Caco-2 (cell line): ENCODE measurements around the gene MAPKAP1. TPM values are rescaled to one million over a fixed set of nuclear protein-coding genes. Genes with fewer than 3 reads are reported as not detected.

Experiments
- BruUV-seq: library from RNA; stranded (reverse); fragments of 400-500 nt; replicated peaks from 2 replicates; lab custom pipeline; 2021; lab: Mats Ljungman, UMichigan
- CTCF ChIA-PET: fragments of 300-600 bp; sonication (Branson Sonifier 250); formaldehyde crosslinking; loops from one replicate; lab custom pipeline; 2022; ENCODE audit warnings: antibody characterized with exemption; lab: Charles Lee
- POLR2A ChIA-PET: fragments of 300-600 bp; sonication (Branson Sonifier 250); formaldehyde crosslinking; loops from one replicate; lab custom pipeline; 2022; ENCODE audit warnings: antibody characterized with exemption; lab: Charles Lee
- DNase-seq, 2 experiments: peaks; one replicate each; pipeline versions ENCODE4 v3.0.0 to v3.0.0-alpha.2; 2020 to 2022
- H3K27me3 ChIP-seq: replicated peaks from 2 replicates; pipeline ENCODE4 v1.6.0; 2011; ENCODE audit warnings: low read length; ENCODE audit not compliant: control insufficient read depth, insufficient read depth
- H3K36me3 ChIP-seq: 2 replicates; pipeline ENCODE4 v1.5.1; 2011; ENCODE audit warnings: low read length; ENCODE audit not compliant: control insufficient read depth, insufficient read depth
- H3K4me1 ChIP-seq: fragments of 250-450 bp; sonication (Bioruptor Pico); 2 replicates; pipeline ENCODE4 v1.5.1; 2020; ENCODE audit warnings: mild to moderate bottlenecking
- H3K4me3 ChIP-seq: 2 replicates; pipeline ENCODE4 v1.5.1; 2011; ENCODE audit warnings: low read depth, mild to moderate bottlenecking, control low read depth, low read length
- H3K9me3 ChIP-seq: fragments of 250-450 bp; sonication (Bioruptor Pico); 2 replicates; pipeline ENCODE4 v1.5.1; 2020; ENCODE audit warnings: mild to moderate bottlenecking, moderate library complexity
- H3K27ac Mint-ChIP-seq: one replicate; pipeline ENCODE4 v1.8.0; 2022; ENCODE audit warnings: mixed read lengths; ENCODE audit not compliant: unreplicated experiment
- H3K27me3 Mint-ChIP-seq: one replicate; pipeline ENCODE4 v1.8.0; 2022; ENCODE audit warnings: mixed read lengths; ENCODE audit not compliant: insufficient read depth, unreplicated experiment
- H3K36me3 Mint-ChIP-seq: one replicate; pipeline ENCODE4 v1.8.0; 2022; ENCODE audit warnings: mild to moderate bottlenecking, mixed read lengths; ENCODE audit not compliant: insufficient read depth, unreplicated experiment
- H3K4me1 Mint-ChIP-seq: one replicate; pipeline ENCODE4 v1.8.0; 2022; ENCODE audit warnings: low read depth, mixed read lengths; ENCODE audit not compliant: unreplicated experiment
- H3K4me3 Mint-ChIP-seq: one replicate; pipeline ENCODE4 v1.8.0; 2022; ENCODE audit warnings: mild to moderate bottlenecking, moderate library complexity, mixed read lengths; ENCODE audit not compliant: unreplicated experiment
- H3K9me3 Mint-ChIP-seq: one replicate; pipeline ENCODE4 v1.8.0; 2022; ENCODE audit warnings: mixed read lengths; ENCODE audit not compliant: unreplicated experiment
- CTCF ChIP-seq, 2 experiments: fragments of 200-600 bp in 1 of 2; IDR thresholded peaks; 1 replicate in 1 of 2; 2 replicates in 1 of 2; pipeline versions ENCODE4 v1.5.1 to v1.8.0; 2011 to 2022; ENCODE audit warnings: antibody characterized with exemption in 1 of 2, control low read depth in 1 of 2, inconsistent platforms in 1 of 2, low read depth in 1 of 2, low read length in 1 of 2, mild to moderate bottlenecking in 1 of 2, moderate library complexity in 1 of 2; ENCODE audit not compliant: insufficient read depth in 1 of 2, severe bottlenecking in 1 of 2, unreplicated experiment in 1 of 2
- intact Hi-C: fragments of 100-400 bp; cut with micrococcal nuclease; formaldehyde crosslinking; loops from one replicate; pipeline ENCODE4 v1.10.0; 2022; ENCODE audit not compliant: unreplicated experiment
- total RNA-seq: library from RNA; stranded (reverse); gene quantifications from 2 replicates; pipeline ENCODE4 v1.2.3, GENCODE V29; 2022

The MAPKAP1 gene
- total RNA-seq, 1 experiment from 2014 or later = 70.0 TPM

GRCh38 chr9:125635888-125636287, 71.1 kb downstream of the MAPKAP1 start:
- H3K4me3 Mint-ChIP-seq = no peak overlapping the region
- CTCF ChIA-PET = no interaction called here
- peak in 1 of 2 experiments; percentile 40 for DNase-seq
- Histone ChIP-seq H3K36me3 (no peaks in the 10 kb centered on the region), H3K27me3 (no peaks in the 10 kb centered on the region), H3K4me3 (no peak overlapping the region), H3K9me3 (no peaks in the 10 kb centered on the region), H3K4me1 (peaks cover 27% of the 10 kb centered on the region)
- BruUV-seq = no TSS peak
- H3K27ac Mint-ChIP-seq = peak overlapping the region; percentile 18
- H3K36me3 Mint-ChIP-seq = peaks cover 5% of the 10 kb centered on the region
- H3K4me1 Mint-ChIP-seq = peaks cover 37% of the 10 kb centered on the region
- TF ChIP-seq CTCF (IDR thresholded peaks at IDR 0.05; ENCODE audit: insufficient read depth in 1 of 2, low read depth in 1 of 2, low read length in 1 of 2, severe bottlenecking in 1 of 2, unreplicated experiment in 1 of 2) = no peak
- intact Hi-C loops = no loop called here
- POLR2A ChIA-PET = no interaction called here
- no peaks in the 10 kb centered on the region for H3K9me3 Mint-ChIP-seq
- H3K27me3 Mint-ChIP-seq = no peaks in the 10 kb centered on the region

GRCh38 chr9:125634040-125634717, 72.8 kb downstream of the MAPKAP1 start:
- peaks cover 5% of the 10 kb centered on the region for H3K36me3 Mint-ChIP-seq
- Histone ChIP-seq H3K27me3 (no peaks in the 10 kb centered on the region), H3K36me3 (no peaks in the 10 kb centered on the region), H3K4me1 (peaks cover 27% of the 10 kb centered on the region), H3K4me3 (no peak overlapping the region), H3K9me3 (no peaks in the 10 kb centered on the region)
- CTCF ChIA-PET = no interaction called here
- no TSS peak for BruUV-seq
- no peaks in the 10 kb centered on the region for H3K27me3 Mint-ChIP-seq
- no peak for DNase-seq
- H3K4me1 Mint-ChIP-seq = peaks cover 37% of the 10 kb centered on the region
- TF ChIP-seq CTCF (IDR thresholded peaks at IDR 0.05; ENCODE audit: insufficient read depth in 1 of 2, low read depth in 1 of 2, low read length in 1 of 2, severe bottlenecking in 1 of 2, unreplicated experiment in 1 of 2) = no peak
- no peak overlapping the region for H3K4me3 Mint-ChIP-seq
- intact Hi-C loops = loop anchor here (5.0 kb wide), 1 partner anchor 62 kb away; no protein-coding TSS in a partner anchor
- POLR2A ChIA-PET = no interaction called here
- H3K27ac Mint-ChIP-seq = no peak overlapping the region
- H3K9me3 Mint-ChIP-seq = no peaks in the 10 kb centered on the region

GRCh38 chr9:125633116-125633745, 73.8 kb downstream of the MAPKAP1 start:
- H3K27me3 Mint-ChIP-seq = no peaks in the 10 kb centered on the region
- BruUV-seq = no TSS peak
- H3K4me3 Mint-ChIP-seq = no peak overlapping the region
- no peaks in the 10 kb centered on the region for H3K27me3 ChIP-seq
- H3K4me3 ChIP-seq = no peak overlapping the region
- H3K9me3 Mint-ChIP-seq = no peaks in the 10 kb centered on the region
- peaks cover 5% of the 10 kb centered on the region for H3K36me3 Mint-ChIP-seq
- peak in 1 of 2 experiments; percentile 21 for DNase-seq
- no peaks in the 10 kb centered on the region for H3K9me3 ChIP-seq
- intact Hi-C loops = loop anchor here (5.0 kb wide), 1 partner anchor 61 kb away; no protein-coding TSS in a partner anchor
- ChIA-PET CTCF (interaction anchor here (0.9 to 1.7 kb wide), 3 partner anchors 74 to 226 kb away, joined by 3 to 7 read pairs (median 4); partner anchors contain the start of gene MAPKAP1), POLR2A (interaction anchor here (1.2 kb wide), 1 partner anchor 74 kb away, joined by 3 read pairs; the partner anchor contains the start of gene MAPKAP1)
- H3K4me1 ChIP-seq = peaks cover 27% of the 10 kb centered on the region
- no peak for TF ChIP-seq CTCF (IDR thresholded peaks at IDR 0.05; ENCODE audit: insufficient read depth in 1 of 2, low read depth in 1 of 2, low read length in 1 of 2, severe bottlenecking in 1 of 2, unreplicated experiment in 1 of 2)
- peak overlapping the region; percentile 68 for H3K27ac Mint-ChIP-seq
- peaks cover 37% of the 10 kb centered on the region for H3K4me1 Mint-ChIP-seq
- no peaks in the 10 kb centered on the region for H3K36me3 ChIP-seq
